MV-4-11 (cell line): ENCODE results near the gene RASSF3.

Experiments used
- DNase-seq: peaks from one replicate; lab custom pipeline; 2025; lab: John Stamatoyannopoulos, UW

RASSF3 gene

DNA sequence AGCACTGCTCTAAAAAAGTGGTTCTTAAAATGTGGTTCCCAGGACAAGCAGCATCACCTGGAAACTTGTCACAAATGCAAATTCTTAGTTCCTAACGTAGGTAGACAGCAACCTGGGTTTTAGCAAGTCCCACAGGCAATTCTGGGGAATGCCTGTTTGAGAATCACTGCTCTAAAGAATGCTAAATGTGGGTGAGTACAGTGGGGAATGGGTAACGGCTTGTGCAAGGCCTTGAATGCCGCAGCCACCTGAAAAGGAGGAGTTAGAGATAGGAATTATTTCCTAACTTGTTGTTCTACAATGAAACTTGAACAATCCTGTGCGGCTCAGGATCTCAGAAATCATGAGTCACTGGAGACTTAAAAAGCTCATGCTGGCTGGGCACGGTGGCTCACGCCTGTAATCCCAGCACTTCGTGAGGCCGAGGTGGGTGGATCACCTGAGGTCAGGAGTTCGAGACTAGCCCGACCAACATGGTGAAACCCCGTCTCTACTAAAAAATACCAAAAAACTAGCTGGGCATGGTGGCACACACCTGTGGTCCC is 114.0 kb downstream of the RASSF3 start:
- DNase-seq = no peak

DNA sequence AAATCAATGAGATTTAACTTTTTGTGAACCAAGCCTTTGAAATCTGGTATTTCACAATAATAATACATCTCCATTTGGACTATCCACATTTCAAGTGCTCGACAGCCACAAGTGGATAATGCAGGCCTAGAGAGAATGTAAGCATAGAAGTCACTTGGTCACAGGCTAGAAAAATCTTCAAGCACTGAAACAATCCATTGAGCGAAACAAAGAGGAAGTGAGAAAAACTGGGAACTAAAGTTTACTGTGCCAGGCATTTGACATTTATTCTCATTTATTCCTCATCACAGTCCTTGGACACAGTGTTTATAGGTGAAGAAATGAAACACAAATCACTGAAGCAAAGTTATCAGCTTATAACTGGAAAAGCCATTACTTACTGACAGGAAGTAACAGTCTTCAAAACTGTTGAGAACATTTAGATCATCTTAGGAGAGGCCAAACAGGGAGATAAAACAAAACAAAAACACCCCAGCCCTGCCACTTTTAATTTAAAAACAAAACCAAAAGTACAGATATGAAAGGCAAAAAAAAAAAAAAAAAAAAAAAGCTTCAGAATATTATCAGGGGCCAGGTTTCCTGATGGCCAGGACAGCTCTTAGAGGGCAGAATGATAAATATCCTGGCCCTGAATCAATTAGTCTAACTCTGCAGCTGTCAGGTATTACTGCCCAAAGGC is 119.8 kb downstream of the RASSF3 start:
- peak; percentile 77 for DNase-seq

DNA sequence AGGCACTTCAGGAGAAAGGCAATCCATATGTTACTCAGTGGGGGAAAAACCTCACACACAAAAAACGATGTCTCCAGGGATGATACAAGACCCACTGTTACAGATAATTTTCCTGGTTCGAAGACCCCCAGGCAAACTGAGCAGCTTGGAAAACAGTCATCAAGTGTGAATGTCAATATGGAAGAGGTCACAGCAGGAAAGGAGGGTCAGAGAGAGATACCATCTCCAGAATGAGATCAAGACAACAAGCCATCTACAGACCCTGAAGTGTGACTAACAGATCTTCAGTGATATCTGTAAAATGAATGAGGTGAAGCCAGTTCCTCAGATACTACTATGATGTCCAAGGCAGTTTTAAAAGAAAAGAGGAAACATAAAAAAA is 120.3 kb downstream of the RASSF3 start:
- DNase-seq = peak; percentile 44

GRCh38 chr12:64731683-64732082 is 121.4 kb downstream of the RASSF3 start:
- DNase-seq = no peak

GRCh38 chr12:64733857-64734256 is 123.6 kb downstream of the RASSF3 start:
- DNase-seq = no peak

DNA sequence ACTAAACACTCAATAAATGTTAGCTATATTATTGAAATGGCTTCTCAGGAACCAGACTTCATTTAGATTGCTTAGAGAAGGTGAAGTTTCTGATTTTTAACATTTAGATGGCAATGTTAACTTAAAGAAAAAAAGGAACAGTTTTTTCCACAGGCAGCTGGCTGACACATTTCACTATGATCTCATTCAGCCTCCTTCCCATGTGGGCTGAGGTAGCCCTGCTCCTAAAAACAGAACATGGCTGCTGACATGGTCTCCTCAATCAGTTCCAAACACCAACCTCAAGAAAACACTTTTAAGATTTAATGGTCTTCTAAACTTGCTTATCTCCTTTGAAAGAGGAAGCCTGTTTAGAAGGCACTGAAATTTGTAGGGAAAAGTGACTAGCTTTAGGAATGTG is 125.1 kb downstream of the RASSF3 start:
- peak; percentile 8 for DNase-seq

- no peak for DNase-seq
Observed at GRCh38 chr12:64736771-64737170, 126.5 kb downstream of the RASSF3 start.

DNA sequence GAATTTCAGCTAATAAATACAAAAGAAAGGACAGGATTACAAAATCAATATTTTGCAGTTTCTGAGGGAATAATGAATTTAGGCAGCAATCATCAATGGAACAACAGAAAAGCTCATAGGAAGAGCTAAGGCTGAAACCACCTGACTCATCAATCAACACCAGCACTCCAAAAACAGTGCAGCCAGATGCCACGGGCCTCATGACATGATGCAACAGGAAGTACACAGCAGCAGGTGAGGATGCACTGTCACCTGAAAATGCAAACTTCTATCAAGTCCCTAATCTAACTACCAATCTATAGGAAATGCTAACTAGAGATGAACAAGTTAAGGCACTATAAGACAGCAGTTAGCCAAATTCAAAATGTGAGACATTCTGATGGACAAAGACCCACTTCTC is 127.2 kb downstream of the RASSF3 start:
- DNase-seq = peak; percentile 6

DNA sequence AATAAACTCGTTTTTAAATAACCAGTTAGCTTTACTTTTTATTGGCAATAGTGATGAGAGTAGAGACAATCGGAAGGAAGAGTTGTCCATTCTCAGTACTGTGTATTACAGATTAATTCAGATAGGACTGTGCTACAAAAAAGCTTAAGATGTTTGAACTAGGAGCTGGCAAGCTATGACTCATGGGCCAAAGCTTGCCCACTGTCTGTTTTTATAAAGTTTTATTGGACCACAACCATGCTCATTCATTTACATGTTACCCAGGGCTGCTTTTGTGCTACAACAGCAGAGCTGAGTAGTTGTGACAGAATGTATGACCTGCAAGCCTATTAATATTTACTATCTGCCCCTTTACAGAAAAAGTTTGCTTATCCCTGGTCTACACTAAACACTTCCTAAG is 129.5 kb downstream of the RASSF3 start:
- no peak for DNase-seq

- DNase-seq = peak; percentile 74
Observed at GRCh38 chr12:64740646-64741045, 130.4 kb downstream of the RASSF3 start.

DNA sequence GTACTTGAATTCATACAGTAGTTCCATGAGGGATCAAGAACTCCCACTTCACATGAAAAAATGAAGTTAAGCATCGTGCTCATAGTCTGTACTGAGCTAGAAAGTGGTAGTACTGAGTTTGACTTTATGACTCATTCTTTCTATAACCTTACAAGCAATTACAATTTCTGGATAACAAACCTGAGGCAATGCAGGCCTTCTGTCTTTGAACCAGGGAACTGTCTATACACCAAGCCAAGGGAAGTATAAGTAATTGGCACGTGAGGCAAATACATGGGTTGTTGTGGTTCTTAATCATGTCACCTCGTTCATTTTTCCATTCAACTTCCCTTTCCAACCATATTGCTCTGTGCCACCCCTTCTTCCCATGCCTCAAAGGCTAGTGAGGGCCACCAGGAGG is 132.1 kb downstream of the RASSF3 start:
- DNase-seq = no peak

- DNase-seq = no peak
Observed at GRCh38 chr12:64743206-64743605, 132.9 kb downstream of the RASSF3 start.

- peak; percentile 12 for DNase-seq
Observed at GRCh38 chr12:64744422-64745258, 134.3 kb downstream of the RASSF3 start.

GRCh38 chr12:64745259-64745807 is 135.0 kb downstream of the RASSF3 start:
- DNase-seq = no peak

GRCh38 chr12:64745980-64746379 is 135.7 kb downstream of the RASSF3 start:
- DNase-seq = no peak

GRCh38 chr12:64746663-64747062 is 136.4 kb downstream of the RASSF3 start:
- DNase-seq = peak; percentile 60
